HUDEP-2 (cell line): ENCODE measurements around the gene RNASE13.
"Not testable (repeated sequence)": the region's sequence is repeated elsewhere in the genome, so short reads cannot be mapped to it uniquely, and the experiment has no call there.

ENCODE experiments used
- DNase-seq, 76 experiments: peaks; one replicate each; lab custom pipeline; 2025; ENCODE audit not compliant: unreplicated experiment in 76 of 76; lab: John Stamatoyannopoulos, UW

Gene RNASE13

GRCh38 chr14:21043387-21043973, 8.9 kb upstream of the RNASE13 start:
- DNase-seq: no peak

GRCh38 chr14:21042918-21043317, 8.3 kb upstream of the RNASE13 start:
- peak in 10 of 76 experiments; percentile 3 to 27 (median 15) for DNase-seq

- DNase-seq: peak in 53 of 76 experiments; percentile 5 to 72 (median 44)
Measured at GRCh38 chr14:21041676-21042433, 7.2 kb upstream of the RNASE13 start, which contains the start of gene RNASE7. Gene RNASE7, plus strand, starts transcription at chr14:21042362. Its CDS starts 631 bp downstream, at chr14:21042993.

- DNase-seq: not testable (repeated sequence)
Measured at GRCh38 chr14:21040941-21041340, 6.3 kb upstream of the RNASE13 start.

- DNase-seq: no peak
Measured at GRCh38 chr14:21040370-21040925, 5.8 kb upstream of the RNASE13 start.

GRCh38 chr14:21039585-21040369, 5.2 kb upstream of the RNASE13 start:
- peak in 32 of 76 experiments; percentile 5 to 54 (median 18) for DNase-seq

GRCh38 chr14:21038441-21039422, 4.1 kb upstream of the RNASE13 start:
- no peak for DNase-seq

- DNase-seq: no peak
Measured at GRCh38 chr14:21037156-21037555, 2.5 kb upstream of the RNASE13 start.

- no peak for DNase-seq
Measured at GRCh38 chr14:21036751-21037150, 2.1 kb upstream of the RNASE13 start.

GRCh38 chr14:21033133-21033698, 1.4 kb downstream of the RNASE13 start:
- no peak for DNase-seq

GRCh38 chr14:21032326-21033132, 2.1 kb downstream of the RNASE13 start:
- DNase-seq: no peak

- no peak for DNase-seq
Measured at GRCh38 chr14:21030531-21030930, 4.1 kb downstream of the RNASE13 start.

GRCh38 chr14:21029917-21030316, 4.7 kb downstream of the RNASE13 start, which contains the start of gene TPPP2:
Gene TPPP2, plus strand, starts transcription at chr14:21030217. Its CDS starts 365 bp downstream, at chr14:21030582.
- no peak for DNase-seq

GRCh38 chr14:21026988-21027315, 7.7 kb downstream of the RNASE13 start:
- no peak for DNase-seq

- no peak for DNase-seq
Measured at GRCh38 chr14:21026274-21026987, 8.2 kb downstream of the RNASE13 start.

GRCh38 chr14:21025371-21026273, 9.0 kb downstream of the RNASE13 start:
- DNase-seq: no peak
